BLaER1 treated with 17β-estradiol and CSF1 and Interleukin-3, amounts not matched to agents 10 nM and 100 nM (cell line): ENCODE measurements around the gene ARHGAP45.

Source experiments
- H3K27ac ChIP-seq, 11 experiments: shearing (Covaris generic); formaldehyde crosslinking; 2 replicates each; pipeline ENCODE4 v1.8.1; 2022
- H3K27me3 ChIP-seq, 11 experiments: shearing (Covaris generic); formaldehyde crosslinking; 2 replicates each; pipeline ENCODE4 v1.8.1; 2022
- H3K36me3 ChIP-seq, 11 experiments: shearing (Covaris generic); formaldehyde crosslinking; 2 replicates each; pipeline ENCODE4 v1.8.1; 2022
- H3K4me1 ChIP-seq, 10 experiments: shearing (Covaris generic); formaldehyde crosslinking; 2 replicates each; pipeline ENCODE4 v1.8.1; 2022
- H3K4me2 ChIP-seq, 11 experiments: shearing (Covaris generic); formaldehyde crosslinking; 2 replicates each; pipeline ENCODE4 v1.8.1; 2022
- H3K4me3 ChIP-seq, 10 experiments: shearing (Covaris generic); formaldehyde crosslinking; 2 replicates each; pipeline ENCODE4 v1.8.1; 2022
- H3K9ac ChIP-seq, 11 experiments: shearing (Covaris generic); formaldehyde crosslinking; 2 replicates each; pipeline ENCODE4 v1.8.1; 2022
- H3K9me3 ChIP-seq, 11 experiments: shearing (Covaris generic); formaldehyde crosslinking; replicated peaks in 1 of 11; 2 replicates each; pipeline ENCODE4 v1.8.1; 2022
- H4K20me1 ChIP-seq, 11 experiments: shearing (Covaris generic); formaldehyde crosslinking; 2 replicates each; pipeline ENCODE4 v1.8.1; 2022
- Cebpa-rat ChIP-seq, 11 experiments: shearing (Covaris generic); IDR thresholded peaks; 2 replicates each; pipeline ENCODE4 v1.8.1; 2022

Gene ARHGAP45

GRCh38 chr19:1118999-1119398 is 52.0 kb downstream of the ARHGAP45 start:
- H3K4me3 ChIP-seq = no peak overlapping the region
- no peaks in the 10 kb centered on the region for H3K9me3 ChIP-seq
- H3K4me1 ChIP-seq = peaks cover 0 to 27% (median 3%) of the 10 kb centered on the region in 10 experiments; a peak in 16 of 20 replicates
- peaks cover 80 to 99% (median 89%) of the 10 kb centered on the region in 11 experiments for H3K36me3 ChIP-seq
- no peak overlapping the region for H3K9ac ChIP-seq
- H3K27ac ChIP-seq = no peak overlapping the region
- no peak overlapping the region for H3K4me2 ChIP-seq
- H3K27me3 ChIP-seq = no peaks in the 10 kb centered on the region
- H4K20me1 ChIP-seq = peaks cover 4 to 99% (median 28%) of the 10 kb centered on the region in 11 experiments; a peak in 20 of 22 replicates
- no peak for TF ChIP-seq Cebpa-rat (IDR thresholded peaks at IDR 0.05)

- no peak overlapping the region for H3K9ac ChIP-seq
- H3K27me3 ChIP-seq = no peaks in the 10 kb centered on the region
- peaks cover 0 to 99% (median 31%) of the 10 kb centered on the region in 11 experiments; a peak in 19 of 22 replicates for H4K20me1 ChIP-seq
- peaks cover 81 to 99% (median 90%) of the 10 kb centered on the region in 11 experiments for H3K36me3 ChIP-seq
- H3K27ac ChIP-seq = no peak overlapping the region
- H3K4me3 ChIP-seq = no peak overlapping the region
- no peak overlapping the region for H3K4me2 ChIP-seq
- H3K9me3 ChIP-seq = no peaks in the 10 kb centered on the region
- no peak for TF ChIP-seq Cebpa-rat (IDR thresholded peaks at IDR 0.05)
- peaks cover 0 to 28% (median 2%) of the 10 kb centered on the region in 10 experiments; a peak in 5 of 20 replicates for H3K4me1 ChIP-seq
Measured at GRCh38 chr19:1119475-1120217, 52.7 kb downstream of the ARHGAP45 start.

GRCh38 chr19:1121395-1121794 is 54.4 kb downstream of the ARHGAP45 start:
- TF ChIP-seq Cebpa-rat (IDR thresholded peaks at IDR 0.05) = no peak
- no peak overlapping the region for H3K9ac ChIP-seq
- no peak overlapping the region for H3K4me2 ChIP-seq
- H3K27ac ChIP-seq = no peak overlapping the region
- H3K4me3 ChIP-seq = no peak overlapping the region
- no peaks in the 10 kb centered on the region for H3K27me3 ChIP-seq
- peaks cover 92 to 99% (median 98%) of the 10 kb centered on the region in 11 experiments for H3K36me3 ChIP-seq
- H3K4me1 ChIP-seq = peaks cover 8 to 34% (median 13%) of the 10 kb centered on the region in 10 experiments
- no peaks in the 10 kb centered on the region for H3K9me3 ChIP-seq
- H4K20me1 ChIP-seq = peaks cover 14 to 99% (median 42%) of the 10 kb centered on the region in 11 experiments; a peak in 21 of 22 replicates

- H3K4me1 ChIP-seq = peaks cover 15 to 43% (median 22%) of the 10 kb centered on the region in 10 experiments
- H3K9me3 ChIP-seq = no peaks in the 10 kb centered on the region
- no peak overlapping the region for H3K4me2 ChIP-seq
- H3K9ac ChIP-seq = no peak overlapping the region
- TF ChIP-seq Cebpa-rat (IDR thresholded peaks at IDR 0.05) = no peak
- H3K27ac ChIP-seq = no peak overlapping the region
- no peak overlapping the region for H3K4me3 ChIP-seq
- H3K36me3 ChIP-seq = peaks cover 92 to 99% (median 98%) of the 10 kb centered on the region in 11 experiments
- peaks cover 23 to 99% (median 46%) of the 10 kb centered on the region in 11 experiments; a peak in 21 of 22 replicates for H4K20me1 ChIP-seq
- no peaks in the 10 kb centered on the region for H3K27me3 ChIP-seq
Measured at GRCh38 chr19:1122021-1122971, 55.3 kb downstream of the ARHGAP45 start.

- no peak overlapping the region for H3K4me2 ChIP-seq
- H3K27me3 ChIP-seq = no peaks in the 10 kb centered on the region
- H4K20me1 ChIP-seq = peaks cover 29 to 99% (median 53%) of the 10 kb centered on the region in 11 experiments; a peak in 21 of 22 replicates
- H3K9ac ChIP-seq = no peak overlapping the region
- H3K36me3 ChIP-seq = peaks cover 92 to 99% (median 98%) of the 10 kb centered on the region in 11 experiments
- no peaks in the 10 kb centered on the region for H3K9me3 ChIP-seq
- peaks cover 15 to 50% (median 23%) of the 10 kb centered on the region in 10 experiments for H3K4me1 ChIP-seq
- H3K4me3 ChIP-seq = no peak overlapping the region
- H3K27ac ChIP-seq = no peak overlapping the region
- TF ChIP-seq Cebpa-rat (IDR thresholded peaks at IDR 0.05) = no peak
Measured at GRCh38 chr19:1122972-1123363, 56.0 kb downstream of the ARHGAP45 start.

- 0 out of 22 replicates have a peak overlapping the region, but pooled peaks of 2 of the 11 experiments have one; percentile 27 to 58 for H3K9ac ChIP-seq
- H3K36me3 ChIP-seq = peaks cover 88 to 99% (median 96%) of the 10 kb centered on the region in 11 experiments
- no peaks in the 10 kb centered on the region for H3K9me3 ChIP-seq
- H3K4me1 ChIP-seq = peaks cover 15 to 54% (median 23%) of the 10 kb centered on the region in 10 experiments
- H4K20me1 ChIP-seq = peaks cover 33 to 99% (median 55%) of the 10 kb centered on the region in 11 experiments; a peak in 21 of 22 replicates
- no peak overlapping the region; a peak in 2 of 22 replicates for H3K4me2 ChIP-seq
- no peak for TF ChIP-seq Cebpa-rat (IDR thresholded peaks at IDR 0.05)
- no peak overlapping the region for H3K4me3 ChIP-seq
- no peaks in the 10 kb centered on the region for H3K27me3 ChIP-seq
- H3K27ac ChIP-seq = peak overlapping the region in 1 of 11 experiments; percentile 23; a peak in 1 of 22 replicates
Measured at GRCh38 chr19:1123381-1123780, 56.4 kb downstream of the ARHGAP45 start.

- Histone ChIP-seq H3K4me1 (peaks cover 16 to 61% (median 24%) of the 10 kb centered on the region in 10 experiments), H3K27ac (peak overlapping the region in 4 of 11 experiments; percentile 16 to 32 (median 23); a peak in 6 of 22 replicates), H3K9me3 (no peaks in the 10 kb centered on the region), H3K4me2 (peak overlapping the region in 2 of 11 experiments; percentile 3 to 23; a peak in 3 of 22 replicates), H3K4me3 (no peak overlapping the region), H3K36me3 (peaks cover 81 to 99% (median 92%) of the 10 kb centered on the region in 11 experiments), H3K9ac (peak overlapping the region in 8 of 11 experiments; percentile 3 to 58 (median 34); a peak in 9 of 22 replicates), H3K27me3 (no peaks in the 10 kb centered on the region), H4K20me1 (peaks cover 34 to 99% (median 61%) of the 10 kb centered on the region in 11 experiments; a peak in 21 of 22 replicates)
- no peak for TF ChIP-seq Cebpa-rat (IDR thresholded peaks at IDR 0.05)
Measured at GRCh38 chr19:1123885-1124677, 57.1 kb downstream of the ARHGAP45 start.
